Activated naive CD4-positive, alpha-beta T cell treated with anti-CD3 and anti-CD28 coated beads for 36 hours (primary cell): ENCODE results near the gene SAA4. TPM values are rescaled to one million over a fixed set of nuclear protein-coding genes. Genes with fewer than 3 reads are reported as not detected.
"Not testable (repeated sequence)": the region's sequence is repeated elsewhere in the genome, so short reads cannot be mapped to it uniquely, and the experiment has no call there.

Source experiments
- CTCF ChIA-PET: fragments of 350-600 bp; sonication (Branson Sonifier 250); formaldehyde crosslinking; loops from one replicate; lab custom pipeline; 2021; ENCODE audit warnings: antibody characterized with exemption; lab: Charles Lee
- DNase-seq: peaks from one replicate; pipeline ENCODE4 v3.0.0-alpha.2; 2020
- H3K27ac Mint-ChIP-seq: one replicate; pipeline ENCODE4 v1.8.0; 2021; ENCODE audit warnings: mild to moderate bottlenecking, mixed read lengths
- H3K27me3 Mint-ChIP-seq: one replicate; pipeline ENCODE4 v1.8.0; 2021; ENCODE audit warnings: low read depth, mixed read lengths
- H3K36me3 Mint-ChIP-seq: one replicate; pipeline ENCODE4 v1.8.0; 2021; ENCODE audit warnings: low read depth, mixed read lengths
- H3K4me1 Mint-ChIP-seq: one replicate; pipeline ENCODE4 v1.8.0; 2021; ENCODE audit warnings: low read depth, mixed read lengths
- H3K4me3 Mint-ChIP-seq: one replicate; pipeline ENCODE4 v1.8.0; 2021; ENCODE audit warnings: mild to moderate bottlenecking, moderate library complexity, mixed read lengths
- H3K9me3 Mint-ChIP-seq: one replicate; pipeline ENCODE4 v1.8.0; 2021; ENCODE audit warnings: mixed read lengths
- intact Hi-C: fragments of 100-400 bp; cut with micrococcal nuclease; formaldehyde crosslinking; loops from one replicate; pipeline ENCODE4 v1.15.1; 2023
- total RNA-seq, 2 experiments: library from RNA; stranded (reverse); gene quantifications; one replicate each; pipeline ENCODE4 v1.2.3, GENCODE V29; 2021

The SAA4 gene
- total RNA-seq, 2 experiments from 2014 or later = not detected

DNA sequence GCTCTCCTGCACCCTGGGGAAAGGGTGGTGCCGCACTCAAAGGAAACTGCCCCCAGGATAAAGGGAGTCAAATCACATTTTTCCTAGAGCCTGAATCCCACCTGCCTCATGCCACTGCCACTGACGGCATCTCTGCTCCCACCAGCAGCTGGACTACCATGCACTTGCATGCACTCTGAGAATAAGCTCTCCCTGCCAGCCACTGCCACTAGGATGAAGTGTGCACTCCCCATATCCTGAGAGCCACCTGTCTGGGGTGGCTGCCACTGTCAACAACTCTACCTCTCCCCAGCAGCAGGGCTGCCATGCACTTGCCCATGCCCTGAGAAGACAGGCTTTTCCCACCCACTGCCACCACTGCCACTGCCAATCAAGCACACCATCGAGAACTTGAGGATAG lies 32.4 kb downstream of the SAA4 start:
- intact Hi-C loops = loop anchor here (1.0 kb wide), 1 partner anchor 89 kb away; no protein-coding TSS in a partner anchor
- CTCF ChIA-PET = interaction anchor here (0.6 to 2.4 kb wide), 13 partner anchors 8 to 473 kb away, joined by 3 to 24 read pairs (median 3); no protein-coding TSS in a partner anchor
- H3K27ac Mint-ChIP-seq = no peak overlapping the region

DNA sequence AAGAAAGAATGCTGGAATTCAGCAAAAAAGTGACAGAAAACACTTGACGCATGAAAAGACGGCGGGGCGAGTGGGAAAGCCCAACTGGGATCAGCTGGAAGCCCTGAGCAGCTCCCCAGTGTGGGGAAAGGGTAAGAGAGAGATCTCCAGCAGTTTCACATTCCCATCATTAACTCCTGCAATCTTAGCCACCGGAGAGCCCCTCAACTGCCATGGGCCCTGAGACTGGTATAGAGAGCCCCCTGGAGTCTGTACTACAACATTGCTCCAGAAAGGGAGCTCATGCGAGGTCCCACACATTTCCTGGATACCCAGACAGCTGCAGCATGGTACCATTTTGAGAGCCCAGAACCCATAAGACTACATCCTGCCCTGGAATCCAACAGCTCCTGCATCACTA lies 32.9 kb downstream of the SAA4 start:
- Mint-ChIP-seq H3K27ac (no peak overlapping the region), H3K27me3 (peaks cover 38% of the 10 kb centered on the region), H3K4me1 (no peaks in the 10 kb centered on the region), H3K4me3 (no peak overlapping the region), H3K9me3 (no peaks in the 10 kb centered on the region), H3K36me3 (no peaks in the 10 kb centered on the region)
- intact Hi-C loops = loop anchor here (1.0 kb wide), 1 partner anchor 88 kb away; no protein-coding TSS in a partner anchor
- DNase-seq = no peak
- CTCF ChIA-PET = interaction anchor here (0.6 to 2.4 kb wide), 14 partner anchors 9 to 473 kb away, joined by 3 to 24 read pairs (median 3); no protein-coding TSS in a partner anchor

More for the DNA sequence above, 32.4 kb downstream of the SAA4 start:
- Mint-ChIP-seq H3K9me3 (no peaks in the 10 kb centered on the region), H3K36me3 (no peaks in the 10 kb centered on the region), H3K4me3 (no peak overlapping the region), H3K27me3 (peaks cover 43% of the 10 kb centered on the region), H3K4me1 (no peaks in the 10 kb centered on the region)
- no peak for DNase-seq

DNA sequence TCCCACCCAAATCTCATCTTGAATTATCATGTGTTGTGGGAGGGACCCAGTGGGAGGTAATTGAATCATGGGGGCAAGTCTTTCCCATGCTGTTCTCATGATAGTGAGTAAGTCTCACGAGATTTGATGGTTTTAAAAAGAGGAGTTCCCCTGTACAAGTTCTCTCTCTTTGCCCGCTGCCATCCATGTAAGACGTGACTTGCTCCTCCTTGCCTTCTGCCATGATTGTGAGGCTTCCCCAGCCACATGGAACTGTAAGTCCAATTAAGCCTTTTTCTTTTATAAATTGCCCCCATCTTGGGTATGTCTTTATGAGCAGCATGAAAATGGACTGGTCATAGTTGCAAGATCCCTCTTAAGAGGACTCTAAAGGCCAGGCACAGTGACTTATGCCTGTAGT lies 38.9 kb downstream of the SAA4 start:
- CTCF ChIA-PET, H3K9me3 Mint-ChIP-seq, intact Hi-C loops, H3K27ac Mint-ChIP-seq, DNase-seq, H3K4me1 Mint-ChIP-seq, H3K27me3 Mint-ChIP-seq, H3K36me3 Mint-ChIP-seq, H3K4me3 Mint-ChIP-seq: not testable (repeated sequence)

DNA sequence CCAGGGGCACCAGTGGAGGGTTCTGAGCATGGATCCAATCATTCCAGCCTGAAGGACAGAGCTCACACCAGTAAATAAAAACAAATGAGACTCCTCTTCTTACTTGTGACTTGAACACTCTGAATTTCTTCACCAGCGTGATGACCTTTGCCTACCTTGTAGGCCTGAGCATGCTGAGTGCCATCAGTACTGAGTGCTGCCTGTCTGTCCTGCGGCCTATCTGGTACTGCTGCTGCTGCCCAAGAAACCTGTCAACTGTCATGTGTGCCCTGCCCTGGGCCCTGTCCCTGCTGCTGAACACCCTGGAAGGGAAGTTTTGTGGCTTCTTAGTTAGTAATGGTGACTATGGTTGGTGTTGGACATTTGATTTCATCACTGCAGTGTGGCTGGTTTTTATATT lies 40.1 kb downstream of the SAA4 start:
- Mint-ChIP-seq H3K4me3 (no peak overlapping the region), H3K4me1 (no peaks in the 10 kb centered on the region), H3K27me3 (peaks cover 6% of the 10 kb centered on the region), H3K9me3 (no peaks in the 10 kb centered on the region), H3K36me3 (no peaks in the 10 kb centered on the region), H3K27ac (no peak overlapping the region)
- intact Hi-C loops = no loop called here
- no peak for DNase-seq
- CTCF ChIA-PET = no interaction called here

DNA sequence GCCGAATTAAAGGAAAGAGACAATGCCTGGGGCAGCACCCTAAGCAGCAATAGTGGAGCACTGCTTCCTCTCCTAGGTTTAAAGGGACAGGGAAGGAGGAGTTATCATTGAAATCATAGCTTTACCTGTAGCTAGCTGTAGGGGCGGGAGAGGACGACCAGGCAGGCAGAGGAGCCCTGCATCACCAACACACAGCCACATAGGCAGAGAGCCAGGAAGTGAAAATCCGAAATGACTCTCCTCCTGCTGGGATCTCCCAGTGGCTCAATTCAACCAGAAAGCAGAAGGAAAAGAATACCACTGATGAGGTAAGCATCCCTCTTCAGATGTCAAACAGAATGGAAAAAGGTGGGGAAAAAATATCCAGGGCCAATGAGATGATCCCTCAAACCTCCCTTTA lies 43.6 kb downstream of the SAA4 start:
- H3K4me3 Mint-ChIP-seq = no peak overlapping the region
- no peak overlapping the region for H3K27ac Mint-ChIP-seq
- H3K4me1 Mint-ChIP-seq = no peaks in the 10 kb centered on the region
- peaks cover 3% of the 10 kb centered on the region for H3K27me3 Mint-ChIP-seq
- no peaks in the 10 kb centered on the region for H3K36me3 Mint-ChIP-seq
- intact Hi-C loops = no loop called here
- H3K9me3 Mint-ChIP-seq = no peaks in the 10 kb centered on the region
- peak; percentile 26 for DNase-seq
- CTCF ChIA-PET = interaction anchor here (0.5 to 0.7 kb wide), 2 partner anchors 78 to 89 kb away, joined by 3 read pairs; no protein-coding TSS in a partner anchor

DNA sequence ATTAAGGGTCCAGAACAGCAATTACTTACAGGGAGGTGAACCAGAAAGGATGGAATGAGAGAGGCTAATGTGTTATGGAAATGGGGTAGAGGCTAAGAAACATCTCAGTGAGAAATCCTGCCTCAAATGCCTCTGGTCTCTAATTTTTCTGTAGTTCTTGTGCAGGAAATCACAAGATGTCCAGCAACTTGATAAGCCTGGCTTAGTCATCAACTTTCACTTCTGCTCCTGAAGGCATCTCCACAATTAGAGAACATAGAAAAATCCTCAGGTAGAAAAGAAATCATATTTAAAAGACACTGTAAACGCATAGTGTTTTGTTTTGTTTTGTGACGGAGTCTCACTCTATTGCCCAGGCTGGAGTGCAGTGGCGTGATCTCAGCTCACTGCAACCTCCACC lies 45.2 kb downstream of the SAA4 start:
- no peak overlapping the region for H3K27ac Mint-ChIP-seq
- H3K9me3 Mint-ChIP-seq = no peaks in the 10 kb centered on the region
- H3K4me1 Mint-ChIP-seq = no peaks in the 10 kb centered on the region
- H3K36me3 Mint-ChIP-seq = no peaks in the 10 kb centered on the region
- no peak for DNase-seq
- H3K27me3 Mint-ChIP-seq = peaks cover 10% of the 10 kb centered on the region
- no peak overlapping the region for H3K4me3 Mint-ChIP-seq
- intact Hi-C loops = no loop called here
- CTCF ChIA-PET = interaction anchor here (1.1 kb wide), 1 partner anchor 414 kb away, joined by 3 read pairs; no protein-coding TSS in a partner anchor

DNA sequence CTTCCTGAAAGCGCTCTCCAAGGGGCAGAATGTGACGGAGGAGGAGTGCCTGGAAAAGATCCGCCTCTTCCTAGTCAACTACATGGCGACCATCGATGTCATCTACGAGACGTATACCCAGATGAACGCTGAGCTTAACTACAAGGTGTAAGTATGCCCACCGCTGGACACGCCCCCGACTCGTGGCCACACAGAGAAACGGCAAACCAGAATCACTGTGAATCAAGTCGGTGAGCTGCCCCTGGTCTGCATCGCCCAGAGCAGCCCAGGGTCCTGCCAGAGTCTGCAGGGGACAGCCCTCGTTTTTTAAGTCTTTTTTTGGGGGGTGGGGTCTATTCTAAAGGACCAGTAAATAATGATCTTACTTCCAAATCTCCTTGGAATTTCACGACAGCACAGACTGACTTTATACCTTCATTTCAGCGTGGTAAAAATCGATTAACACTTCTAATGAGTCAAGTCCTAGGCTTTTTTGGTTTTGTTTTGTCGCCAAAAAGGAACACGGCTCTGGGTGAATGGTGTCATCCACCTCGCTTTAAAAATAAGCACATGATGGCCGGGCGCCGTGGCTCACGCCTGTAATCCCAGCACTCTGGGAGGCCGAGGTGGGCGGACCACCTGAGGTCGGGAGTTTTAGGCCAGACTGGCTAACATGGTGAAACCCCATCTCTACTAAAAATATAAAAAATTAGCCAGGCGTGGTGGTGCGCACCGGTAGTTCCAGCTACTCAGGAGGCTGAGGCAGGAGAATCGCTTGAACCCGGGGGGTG lies 46.9 kb downstream of the SAA4 start:
- peaks cover 15% of the 10 kb centered on the region for H3K27me3 Mint-ChIP-seq
- intact Hi-C loops, DNase-seq, H3K4me1 Mint-ChIP-seq, H3K9me3 Mint-ChIP-seq, CTCF ChIA-PET, H3K36me3 Mint-ChIP-seq, H3K4me3 Mint-ChIP-seq, H3K27ac Mint-ChIP-seq: not testable (repeated sequence)

DNA sequence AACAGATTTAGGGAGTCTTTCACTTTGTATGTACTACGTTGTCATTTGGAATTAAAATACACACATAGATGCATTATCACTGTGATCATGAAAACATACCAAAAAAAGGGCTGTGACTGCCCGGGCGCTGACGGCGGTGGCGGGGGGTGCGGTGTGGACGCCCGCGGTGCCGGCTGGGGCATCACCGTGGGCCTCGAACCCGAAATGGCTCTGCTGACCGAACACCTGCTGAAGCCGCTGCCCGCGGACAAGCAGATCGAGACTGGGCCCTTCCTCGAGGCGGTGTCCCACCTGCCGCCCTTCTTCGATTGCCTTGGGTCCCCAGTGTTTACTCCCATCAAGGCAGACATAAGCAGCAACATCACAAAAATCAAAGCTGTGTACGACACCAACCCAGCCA lies 47.8 kb downstream of the SAA4 start:
- Mint-ChIP-seq H3K4me3 (no peak overlapping the region), H3K36me3 (no peaks in the 10 kb centered on the region), H3K9me3 (no peaks in the 10 kb centered on the region), H3K4me1 (no peaks in the 10 kb centered on the region), H3K27ac (no peak overlapping the region), H3K27me3 (peaks cover 18% of the 10 kb centered on the region)
- CTCF ChIA-PET = interaction anchor here (0.6 to 1.1 kb wide), 3 partner anchors 15 to 73 kb away, joined by 3 read pairs; no protein-coding TSS in a partner anchor
- DNase-seq = no peak
- intact Hi-C loops = no loop called here

Other genes starting within 250 kb of the SAA4 start
- 10 to 100 TPM; 40.2 to 41.7 TPM for gene SERGEF, start 223.8 kb downstream of the SAA4 start, total RNA-seq
- gene TPH1, start 190.5 kb downstream of the SAA4 start, total RNA-seq = under 1 TPM in 1 of 2 experiments, not detected in 1; 0.47 TPM
- 10 to 100 TPM; 36.4 to 37.0 TPM for gene SAAL1, start 130.7 kb downstream of the SAA4 start, total RNA-seq
- not detected for gene MRGPRX3, start 104.2 kb downstream of the SAA4 start, total RNA-seq
- not detected for gene MRGPRX4, start 64.0 kb downstream of the SAA4 start, total RNA-seq
- not detected for gene SAA2, start 11.9 kb upstream of the SAA4 start, total RNA-seq
- gene SAA1, start 29.5 kb upstream of the SAA4 start, total RNA-seq = not detected
- gene HPS5, start 85.3 kb upstream of the SAA4 start, total RNA-seq = 10 to 100 TPM; 21.7 to 21.9 TPM
- gene GTF2H1, start 85.8 kb upstream of the SAA4 start, total RNA-seq = 10 to 100 TPM; 33.4 to 34.1 TPM
- 1,000 to 10,000 TPM; 1,317 to 1,360 TPM for gene LDHA, start 157.8 kb upstream of the SAA4 start, total RNA-seq
- gene LDHC, start 175.5 kb upstream of the SAA4 start, total RNA-seq = not detected
- under 1 TPM; 0.12 to 0.19 TPM for gene LDHAL6A, start 219.1 kb upstream of the SAA4 start, total RNA-seq